Measurements from ENCODE around the gene ELF3.
"Not testable (repeated sequence)": the region's sequence is repeated elsewhere in the genome, so short reads cannot be mapped to it uniquely, and the experiment has no call there.

The ELF3 gene

DNA sequence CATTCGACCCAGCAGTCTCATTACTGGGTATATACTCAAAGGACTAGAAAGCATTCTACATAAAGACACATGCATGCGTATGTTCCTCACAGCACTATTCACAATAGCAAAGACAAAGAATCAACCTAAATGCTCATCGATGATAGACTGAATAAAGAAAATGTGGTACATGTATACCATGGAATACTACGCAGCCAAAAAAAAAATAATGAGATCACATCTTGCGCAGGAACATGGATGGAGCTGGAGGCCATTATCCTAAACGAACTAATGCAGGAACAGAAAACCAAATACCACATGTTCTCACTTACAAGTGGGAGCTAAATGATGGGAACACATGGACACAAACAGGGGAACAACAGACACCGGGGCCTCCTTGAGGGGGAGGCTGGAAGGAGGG, 43.7 kb downstream of the ELF3 start:
- no peak for DNase-seq
- H3K27ac ChIP-seq = no peak overlapping the region
- TF ChIP-seq CTCF (IDR thresholded peaks at IDR 0.05; ENCODE audit: low read depth, low read length, missing control alignments) = no peak
- no peaks in the 10 kb centered on the region for H3K36me3 ChIP-seq (replicated peaks)
- H3K27me3 ChIP-seq (replicated peaks) = no peaks in the 10 kb centered on the region
- no peak overlapping the region for H3K4me3 ChIP-seq (ENCODE audit: low read depth, low read length)
- in situ Hi-C loops (cut with HindIII; ENCODE audit: low pct_ligation_motif_present, low sequenced_read_pairs) = no loop called here

- DNase-seq; H3K27me3 ChIP-seq (replicated peaks); H3K36me3 ChIP-seq (replicated peaks); in situ Hi-C loops (cut with HindIII; ENCODE audit: low pct_ligation_motif_present, low sequenced_read_pairs); H3K27ac ChIP-seq; H3K4me3 ChIP-seq (ENCODE audit: low read depth, low read length): not testable (repeated sequence)
These were observed 44.3 kb downstream of the ELF3 start for GRCh38 chr1:202054673-202055072.

- in situ Hi-C loops (cut with HindIII; ENCODE audit: low pct_ligation_motif_present, low sequenced_read_pairs) = no loop called here
- no peak for DNase-seq
- TF ChIP-seq CTCF (IDR thresholded peaks at IDR 0.05; ENCODE audit: low read depth, low read length, missing control alignments) = no peak
- Histone ChIP-seq H3K27me3 (replicated peaks) (no peaks in the 10 kb centered on the region), H3K36me3 (replicated peaks) (no peaks in the 10 kb centered on the region), H3K4me3 (ENCODE audit: low read depth, low read length) (no peak overlapping the region), H3K27ac (no peak overlapping the region)
These were observed 46.4 kb downstream of the ELF3 start for GRCh38 chr1:202056644-202057334.

- H3K27me3 ChIP-seq (replicated peaks); DNase-seq; in situ Hi-C loops (cut with HindIII; ENCODE audit: low pct_ligation_motif_present, low sequenced_read_pairs); H3K27ac ChIP-seq; H3K36me3 ChIP-seq (replicated peaks); H3K4me3 ChIP-seq (ENCODE audit: low read depth, low read length): not testable (repeated sequence)
These were observed 46.9 kb downstream of the ELF3 start for GRCh38 chr1:202057335-202057704.

GRCh38 chr1:202058001-202058908, 47.9 kb downstream of the ELF3 start:
- H3K27me3 ChIP-seq (replicated peaks) = no peaks in the 10 kb centered on the region
- DNase-seq = peak; percentile 53
- no peaks in the 10 kb centered on the region for H3K36me3 ChIP-seq (replicated peaks)
- no peak overlapping the region for H3K27ac ChIP-seq
- in situ Hi-C loops (cut with HindIII; ENCODE audit: low pct_ligation_motif_present, low sequenced_read_pairs) = no loop called here
- TF ChIP-seq CTCF (IDR thresholded peaks at IDR 0.05; ENCODE audit: low read depth, low read length, missing control alignments) = no peak
- no peak overlapping the region for H3K4me3 ChIP-seq (ENCODE audit: low read depth, low read length)

DNA sequence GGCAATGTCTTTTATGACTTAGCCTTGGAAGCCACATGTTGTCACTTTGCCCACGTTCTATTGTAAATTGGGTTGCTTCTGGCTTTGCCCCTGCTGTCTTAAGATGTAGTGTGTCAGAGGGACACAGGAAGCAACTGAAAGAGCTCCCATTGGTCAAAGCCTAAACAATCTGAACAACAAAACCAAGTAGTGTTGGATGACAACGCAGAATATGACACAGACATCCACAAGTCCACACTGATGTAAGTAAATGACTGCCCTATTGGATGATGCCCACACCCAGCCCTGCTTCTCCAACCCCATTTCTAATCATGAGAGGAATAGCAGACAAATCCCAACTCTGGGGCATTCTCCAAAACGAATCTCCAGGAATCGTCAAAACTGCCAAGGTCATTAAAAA, 50.7 kb downstream of the ELF3 start:
- no peak overlapping the region for H3K4me3 ChIP-seq (ENCODE audit: low read depth, low read length)
- DNase-seq = no peak
- in situ Hi-C loops (cut with HindIII; ENCODE audit: low pct_ligation_motif_present, low sequenced_read_pairs) = no loop called here
- TF ChIP-seq CTCF (IDR thresholded peaks at IDR 0.05; ENCODE audit: low read depth, low read length, missing control alignments) = no peak
- no peak overlapping the region for H3K27ac ChIP-seq
- no peaks in the 10 kb centered on the region for H3K36me3 ChIP-seq (replicated peaks)
- no peaks in the 10 kb centered on the region for H3K27me3 ChIP-seq (replicated peaks)

DNA sequence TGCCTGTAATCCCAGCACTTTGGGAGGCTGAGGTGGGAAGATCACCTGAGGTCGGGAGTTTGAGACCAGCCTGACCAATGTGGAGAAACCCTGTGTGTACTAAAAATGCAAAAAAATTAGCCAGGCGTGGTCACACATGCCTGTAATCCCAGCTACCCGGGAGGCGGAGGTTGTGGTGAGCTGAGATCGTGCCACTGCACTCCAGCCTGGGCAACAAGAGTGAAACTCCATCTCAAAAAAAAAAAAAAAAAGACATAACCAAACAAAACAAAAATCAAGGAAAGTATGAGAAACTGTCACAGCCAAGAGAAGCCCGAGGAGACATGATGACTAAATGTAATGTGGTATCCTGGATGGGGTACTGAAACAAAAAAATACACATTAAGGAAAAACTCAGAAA, 51.4 kb downstream of the ELF3 start:
- H3K27ac ChIP-seq; in situ Hi-C loops (cut with HindIII; ENCODE audit: low pct_ligation_motif_present, low sequenced_read_pairs); H3K4me3 ChIP-seq (ENCODE audit: low read depth, low read length); H3K36me3 ChIP-seq (replicated peaks); H3K27me3 ChIP-seq (replicated peaks); DNase-seq: not testable (repeated sequence)

GRCh38 chr1:202062636-202063035, 52.2 kb downstream of the ELF3 start:
- H3K27me3 ChIP-seq (replicated peaks); H3K36me3 ChIP-seq (replicated peaks); in situ Hi-C loops (cut with HindIII; ENCODE audit: low pct_ligation_motif_present, low sequenced_read_pairs); H3K4me3 ChIP-seq (ENCODE audit: low read depth, low read length); H3K27ac ChIP-seq; DNase-seq: not testable (repeated sequence)

Measured in brain microvascular endothelial cell (primary cell).